ENCODE results near the gene SYK.

The SYK gene

GRCh38 chr9:90844326-90844725, 42.7 kb downstream of the SYK start:
- Histone ChIP-seq H3K36me3 (ENCODE audit: control insufficient read depth, insufficient read depth, low read length) (peaks cover 14% of the 10 kb centered on the region), H3K9me3 (ENCODE audit: control insufficient read depth, low read length) (no peaks in the 10 kb centered on the region), H3K4me1 (ENCODE audit: control insufficient read depth, insufficient read depth, low read length) (peaks cover 3% of the 10 kb centered on the region), H3K27me3 (ENCODE audit: control insufficient read depth, insufficient read depth, low read length) (no peaks in the 10 kb centered on the region), H3K9ac (ENCODE audit: low read length) (no peak overlapping the region), H3K4me3 (ENCODE audit: low read length) (no peak overlapping the region)

- Histone ChIP-seq H3K27me3 (ENCODE audit: control insufficient read depth, insufficient read depth, low read length) (peaks cover 3% of the 10 kb centered on the region), H3K4me1 (ENCODE audit: control insufficient read depth, insufficient read depth, low read length) (peaks cover 3% of the 10 kb centered on the region), H3K4me3 (ENCODE audit: low read length) (no peak overlapping the region), H3K9ac (ENCODE audit: low read length) (no peak overlapping the region), H3K9me3 (ENCODE audit: control insufficient read depth, low read length) (no peaks in the 10 kb centered on the region), H3K36me3 (ENCODE audit: control insufficient read depth, insufficient read depth, low read length) (peaks cover 14% of the 10 kb centered on the region)
Observed at GRCh38 chr9:90846770-90847419, 45.3 kb downstream of the SYK start.

GRCh38 chr9:90847971-90848370, 46.4 kb downstream of the SYK start:
- Histone ChIP-seq H3K4me1 (ENCODE audit: control insufficient read depth, insufficient read depth, low read length) (peaks cover 3% of the 10 kb centered on the region), H3K36me3 (ENCODE audit: control insufficient read depth, insufficient read depth, low read length) (peaks cover 17% of the 10 kb centered on the region), H3K9me3 (ENCODE audit: control insufficient read depth, low read length) (no peaks in the 10 kb centered on the region), H3K9ac (ENCODE audit: low read length) (no peak overlapping the region), H3K27me3 (ENCODE audit: control insufficient read depth, insufficient read depth, low read length) (peaks cover 3% of the 10 kb centered on the region), H3K4me3 (ENCODE audit: low read length) (no peak overlapping the region)

- Histone ChIP-seq H3K4me3 (ENCODE audit: low read length) (no peak overlapping the region), H3K9me3 (ENCODE audit: control insufficient read depth, low read length) (no peaks in the 10 kb centered on the region), H3K36me3 (ENCODE audit: control insufficient read depth, insufficient read depth, low read length) (peaks cover 18% of the 10 kb centered on the region), H3K9ac (ENCODE audit: low read length) (no peak overlapping the region), H3K27me3 (ENCODE audit: control insufficient read depth, insufficient read depth, low read length) (peaks cover 3% of the 10 kb centered on the region), H3K4me1 (ENCODE audit: control insufficient read depth, insufficient read depth, low read length) (peaks cover 3% of the 10 kb centered on the region)
Observed at GRCh38 chr9:90848866-90849265, 47.2 kb downstream of the SYK start.

GRCh38 chr9:90851444-90851843, 49.8 kb downstream of the SYK start:
- Histone ChIP-seq H3K4me1 (ENCODE audit: control insufficient read depth, insufficient read depth, low read length) (peaks cover 3% of the 10 kb centered on the region), H3K27me3 (ENCODE audit: control insufficient read depth, insufficient read depth, low read length) (peaks cover 3% of the 10 kb centered on the region), H3K9ac (ENCODE audit: low read length) (no peak overlapping the region), H3K36me3 (ENCODE audit: control insufficient read depth, insufficient read depth, low read length) (peaks cover 12% of the 10 kb centered on the region), H3K9me3 (ENCODE audit: control insufficient read depth, low read length) (no peaks in the 10 kb centered on the region), H3K4me3 (ENCODE audit: low read length) (no peak overlapping the region)

GRCh38 chr9:90853945-90854344, 52.3 kb downstream of the SYK start:
- Histone ChIP-seq H3K9me3 (ENCODE audit: control insufficient read depth, low read length) (no peaks in the 10 kb centered on the region), H3K27me3 (ENCODE audit: control insufficient read depth, insufficient read depth, low read length) (peaks cover 3% of the 10 kb centered on the region), H3K4me1 (ENCODE audit: control insufficient read depth, insufficient read depth, low read length) (no peaks in the 10 kb centered on the region), H3K36me3 (ENCODE audit: control insufficient read depth, insufficient read depth, low read length) (peaks cover 5% of the 10 kb centered on the region), H3K4me3 (ENCODE audit: low read length) (no peak overlapping the region), H3K9ac (ENCODE audit: low read length) (no peak overlapping the region)

GRCh38 chr9:90854637-90855175, 53.1 kb downstream of the SYK start:
- H3K4me1 ChIP-seq (ENCODE audit: control insufficient read depth, insufficient read depth, low read length), result no peaks in the 10 kb centered on the region
- H3K27me3 ChIP-seq (ENCODE audit: control insufficient read depth, insufficient read depth, low read length), result peaks cover 3% of the 10 kb centered on the region
- no peak overlapping the region for H3K9ac ChIP-seq (ENCODE audit: low read length)
- H3K9me3 ChIP-seq (ENCODE audit: control insufficient read depth, low read length), result no peaks in the 10 kb centered on the region
- H3K36me3 ChIP-seq (ENCODE audit: control insufficient read depth, insufficient read depth, low read length), result peaks cover 4% of the 10 kb centered on the region
- H3K4me3 ChIP-seq (ENCODE audit: low read length), result no peak overlapping the region

- H3K9me3 ChIP-seq (ENCODE audit: control insufficient read depth, low read length), result no peaks in the 10 kb centered on the region
- H3K27me3 ChIP-seq (ENCODE audit: control insufficient read depth, insufficient read depth, low read length), result peaks cover 3% of the 10 kb centered on the region
- peaks cover 4% of the 10 kb centered on the region for H3K36me3 ChIP-seq (ENCODE audit: control insufficient read depth, insufficient read depth, low read length)
- no peak overlapping the region for H3K9ac ChIP-seq (ENCODE audit: low read length)
- no peak overlapping the region for H3K4me3 ChIP-seq (ENCODE audit: low read length)
- H3K4me1 ChIP-seq (ENCODE audit: control insufficient read depth, insufficient read depth, low read length), result no peaks in the 10 kb centered on the region
Observed at GRCh38 chr9:90855208-90855902, 53.7 kb downstream of the SYK start.

GRCh38 chr9:90857091-90857490, 55.5 kb downstream of the SYK start:
- no peaks in the 10 kb centered on the region for H3K27me3 ChIP-seq (ENCODE audit: control insufficient read depth, insufficient read depth, low read length)
- H3K9ac ChIP-seq (ENCODE audit: low read length), result no peak overlapping the region
- H3K4me1 ChIP-seq (ENCODE audit: control insufficient read depth, insufficient read depth, low read length), result no peaks in the 10 kb centered on the region
- no peak overlapping the region for H3K4me3 ChIP-seq (ENCODE audit: low read length)
- H3K36me3 ChIP-seq (ENCODE audit: control insufficient read depth, insufficient read depth, low read length), result peaks cover 4% of the 10 kb centered on the region
- H3K9me3 ChIP-seq (ENCODE audit: control insufficient read depth, low read length), result no peaks in the 10 kb centered on the region

GRCh38 chr9:90857855-90858254, 56.2 kb downstream of the SYK start:
- Histone ChIP-seq H3K9ac (ENCODE audit: low read length) (no peak overlapping the region), H3K4me3 (ENCODE audit: low read length) (no peak overlapping the region), H3K36me3 (ENCODE audit: control insufficient read depth, insufficient read depth, low read length) (peaks cover 2% of the 10 kb centered on the region), H3K9me3 (ENCODE audit: control insufficient read depth, low read length) (no peaks in the 10 kb centered on the region), H3K4me1 (ENCODE audit: control insufficient read depth, insufficient read depth, low read length) (no peaks in the 10 kb centered on the region), H3K27me3 (ENCODE audit: control insufficient read depth, insufficient read depth, low read length) (no peaks in the 10 kb centered on the region)

GRCh38 chr9:90858457-90858901, 56.9 kb downstream of the SYK start:
- Histone ChIP-seq H3K4me1 (ENCODE audit: control insufficient read depth, insufficient read depth, low read length) (no peaks in the 10 kb centered on the region), H3K9ac (ENCODE audit: low read length) (no peak overlapping the region), H3K27me3 (ENCODE audit: control insufficient read depth, insufficient read depth, low read length) (no peaks in the 10 kb centered on the region), H3K4me3 (ENCODE audit: low read length) (no peak overlapping the region), H3K9me3 (ENCODE audit: control insufficient read depth, low read length) (no peaks in the 10 kb centered on the region), H3K36me3 (ENCODE audit: control insufficient read depth, insufficient read depth, low read length) (no peaks in the 10 kb centered on the region)

- no peak overlapping the region for H3K9ac ChIP-seq (ENCODE audit: low read length)
- H3K4me1 ChIP-seq (ENCODE audit: control insufficient read depth, insufficient read depth, low read length), result no peaks in the 10 kb centered on the region
- H3K27me3 ChIP-seq (ENCODE audit: control insufficient read depth, insufficient read depth, low read length), result no peaks in the 10 kb centered on the region
- no peaks in the 10 kb centered on the region for H3K36me3 ChIP-seq (ENCODE audit: control insufficient read depth, insufficient read depth, low read length)
- no peaks in the 10 kb centered on the region for H3K9me3 ChIP-seq (ENCODE audit: control insufficient read depth, low read length)
- no peak overlapping the region for H3K4me3 ChIP-seq (ENCODE audit: low read length)
Observed at GRCh38 chr9:90860382-90860781, 58.8 kb downstream of the SYK start.

All from mucosa of stomach (tissue), 1 donor.